ENCODE measurements around the gene TPD52L1. TPM values are rescaled to one million over a fixed set of nuclear protein-coding genes. Genes with fewer than 3 reads are reported as not detected.

TPD52L1 gene
- total and polyA plus RNA-seq, 2 of the 13 experiments (the other 11 are each of a cell fraction or from before 2014, with no cell fraction given), result 0.49 to 0.53 TPM

DNA sequence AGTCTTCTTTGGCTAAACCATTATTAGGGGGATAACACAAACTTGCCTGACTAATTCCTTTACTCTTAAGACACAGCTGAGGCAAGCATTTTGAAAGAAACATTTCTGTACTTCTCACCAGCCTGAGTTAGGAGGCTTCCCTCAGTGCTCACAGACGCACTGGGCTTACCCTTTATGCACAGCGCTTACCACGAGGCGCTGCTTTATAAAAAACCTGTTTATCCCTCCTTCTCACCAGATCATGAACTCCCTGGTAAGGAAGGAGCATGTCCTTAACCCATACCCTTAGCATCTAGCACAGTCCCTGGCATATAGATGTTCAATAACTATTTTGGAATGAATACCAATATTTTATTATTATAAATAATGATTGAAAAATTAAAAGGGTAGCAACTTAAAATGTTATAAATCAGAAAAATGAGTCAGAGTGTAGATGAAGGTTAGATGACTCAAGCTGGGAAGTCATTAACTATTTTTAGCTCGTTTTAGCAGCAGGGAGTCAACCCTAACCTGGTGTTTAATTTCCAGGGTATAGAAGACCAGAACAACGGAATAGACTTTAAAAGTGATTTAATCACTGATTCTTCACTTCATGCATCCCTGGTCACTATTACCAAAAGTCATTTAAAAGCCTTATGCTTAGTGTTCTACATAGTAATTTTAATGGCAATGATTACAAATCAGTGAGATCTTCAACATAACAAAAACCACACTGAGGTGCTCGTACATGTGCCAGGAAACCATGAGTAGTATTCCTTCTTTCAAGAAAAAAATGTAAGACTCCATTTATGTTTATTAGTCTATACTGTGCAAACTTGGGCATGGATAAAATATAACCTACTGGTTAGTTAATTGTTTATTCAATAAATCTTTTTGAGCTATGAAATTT lies 4.1 kb upstream of the TPD52L1 start:
- BruUV-seq (replicated peaks), result no TSS peak
- Histone ChIP-seq H3K36me3 (replicated peaks in 1 of 2; ENCODE audit: control insufficient read depth in 1 of 2, insufficient read depth in 2 of 2, low read length in 2 of 2) (no peaks in the 10 kb centered on the region), H2AFZ (ENCODE audit: low read length) (no peak overlapping the region), H3K9me3 (ENCODE audit: low read length) (no peaks in the 10 kb centered on the region), H3K4me2 (ENCODE audit: low read depth, low read length) (no peak overlapping the region), H3K4me3 (replicated peaks in 1 of 3; ENCODE audit: insufficient read depth in 1 of 3, low read depth in 2 of 3, low read length in 3 of 3) (no peak overlapping the region), H3K27ac (ENCODE audit: extremely low read length, insufficient read depth, low read length) (no peak overlapping the region), H3K4me1 (ENCODE audit: insufficient read depth, low read length) (peaks cover 9% of the 10 kb centered on the region), H3K27me3 (ENCODE audit: control insufficient read depth in 1 of 2, insufficient read depth in 2 of 2, low read length in 2 of 2) (peaks cover 3 to 32% of the 10 kb centered on the region in 2 experiments; a peak in 3 of 5 replicates), H3K9ac (ENCODE audit: insufficient read depth, low read depth, low read length) (no peak overlapping the region), H3K79me2 (ENCODE audit: insufficient read depth, low read length) (no peaks in the 10 kb centered on the region), H4K20me1 (ENCODE audit: insufficient read depth, low read length) (no peaks in the 10 kb centered on the region)
- in situ Hi-C loops (cut with HindIII; ENCODE audit: extremely low pct_ligation_motif_present, low pct_unique_long_range_greater_than_20kb), result no loop called here
- DNase-seq (ENCODE audit: low spot score), result no peak
- no peak for TF ChIP-seq POLR2AphosphoS5 (IDR thresholded peaks at IDR 0.05; ENCODE audit: low read depth, low read length)
- no peak for TF ChIP-seq HNF4A (CRISPR knock-in tag; IDR thresholded peaks at IDR 0.05)
- no peak for TF ChIP-seq GPBP1L1 (CRISPR knock-in tag; IDR thresholded peaks at IDR 0.05)
- ChIA-PET POLR2A (no interaction called here), CTCF (ENCODE audit: low intra/inter-chr PET ratio, low total read pairs) (no interaction called here)
- WGBS (ENCODE audit: low lambda C conversion rate), result 3% methylated on average over 7 of the region's 7 CpGs
- no peak for FAIRE-seq
- intact Hi-C loops (cut with micrococcal nuclease; ENCODE audit: unreplicated experiment), result loop anchor here (5.0 kb wide), 1 partner anchor 187 kb away; the partner anchor contains the start of gene RNF217
- no peak for ATAC-seq

DNA sequence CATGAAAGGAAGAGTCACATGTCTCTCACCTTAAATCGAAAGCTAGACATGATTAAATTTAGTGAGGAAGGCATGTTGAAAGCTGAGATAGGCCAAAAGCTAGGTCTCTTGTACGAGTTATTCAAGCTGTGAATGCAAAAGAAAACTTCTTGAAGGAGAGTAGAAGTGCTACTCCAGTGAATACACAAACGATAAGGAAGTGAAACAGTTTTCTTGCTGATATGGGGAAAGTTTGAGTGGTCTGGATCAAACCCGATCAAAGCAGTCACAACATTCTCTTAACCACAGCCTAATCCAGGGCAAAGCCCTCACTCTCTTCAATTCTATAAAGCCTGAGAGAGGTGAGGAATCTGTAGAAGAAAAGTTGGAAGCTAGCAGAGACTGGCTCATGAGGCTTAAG lies 1.9 kb upstream of the TPD52L1 start:
- H3K4me1 ChIP-seq (ENCODE audit: insufficient read depth, low read length), result peaks cover 11% of the 10 kb centered on the region
- no peak overlapping the region for H3K27ac ChIP-seq (ENCODE audit: extremely low read length, insufficient read depth, low read length)
- no peak overlapping the region for H3K9ac ChIP-seq (ENCODE audit: insufficient read depth, low read depth, low read length)
- H3K79me2 ChIP-seq (ENCODE audit: insufficient read depth, low read length), result no peaks in the 10 kb centered on the region
- in situ Hi-C loops (cut with HindIII; ENCODE audit: extremely low pct_ligation_motif_present, low pct_unique_long_range_greater_than_20kb) (no loop called here), intact Hi-C loops (cut with micrococcal nuclease; ENCODE audit: unreplicated experiment) (loop anchor here (5.0 kb wide), 1 partner anchor 189 kb away; the partner anchor contains the start of gene RNF217)
- no peak for FAIRE-seq
- H3K9me3 ChIP-seq (ENCODE audit: low read length), result no peaks in the 10 kb centered on the region
- no TSS peak for BruUV-seq (replicated peaks)
- no peaks in the 10 kb centered on the region for H3K36me3 ChIP-seq (replicated peaks in 1 of 2; ENCODE audit: control insufficient read depth in 1 of 2, insufficient read depth in 2 of 2, low read length in 2 of 2)
- peaks cover 3 to 31% of the 10 kb centered on the region in 2 experiments; a peak in 3 of 5 replicates for H3K27me3 ChIP-seq (ENCODE audit: control insufficient read depth in 1 of 2, insufficient read depth in 2 of 2, low read length in 2 of 2)
- no peak overlapping the region for H3K4me3 ChIP-seq (replicated peaks in 1 of 3; ENCODE audit: insufficient read depth in 1 of 3, low read depth in 2 of 3, low read length in 3 of 3)
- H2AFZ ChIP-seq (ENCODE audit: low read length), result no peak overlapping the region
- ATAC-seq, result no peak
- no peak for DNase-seq (ENCODE audit: low spot score)
- no peaks in the 10 kb centered on the region for H4K20me1 ChIP-seq (ENCODE audit: insufficient read depth, low read length)
- 14% methylated on average over 4 of the region's 4 CpGs for WGBS (ENCODE audit: low lambda C conversion rate)
- ChIA-PET POLR2A (no interaction called here), CTCF (ENCODE audit: low intra/inter-chr PET ratio, low total read pairs) (no interaction called here)
- no peak overlapping the region for H3K4me2 ChIP-seq (ENCODE audit: low read depth, low read length)
- TF ChIP-seq ZNF674 (CRISPR knock-in tag; IDR thresholded peaks at IDR 0.05; ENCODE audit: low read depth), result no peak
- TF ChIP-seq HMG20A (CRISPR knock-in tag; IDR thresholded peaks at IDR 0.05; ENCODE audit: borderline replicate concordance), result no peak
- no peak for TF ChIP-seq ZNF792 (CRISPR knock-in tag; IDR thresholded peaks at IDR 0.05)
- TF ChIP-seq, protein P1, sequence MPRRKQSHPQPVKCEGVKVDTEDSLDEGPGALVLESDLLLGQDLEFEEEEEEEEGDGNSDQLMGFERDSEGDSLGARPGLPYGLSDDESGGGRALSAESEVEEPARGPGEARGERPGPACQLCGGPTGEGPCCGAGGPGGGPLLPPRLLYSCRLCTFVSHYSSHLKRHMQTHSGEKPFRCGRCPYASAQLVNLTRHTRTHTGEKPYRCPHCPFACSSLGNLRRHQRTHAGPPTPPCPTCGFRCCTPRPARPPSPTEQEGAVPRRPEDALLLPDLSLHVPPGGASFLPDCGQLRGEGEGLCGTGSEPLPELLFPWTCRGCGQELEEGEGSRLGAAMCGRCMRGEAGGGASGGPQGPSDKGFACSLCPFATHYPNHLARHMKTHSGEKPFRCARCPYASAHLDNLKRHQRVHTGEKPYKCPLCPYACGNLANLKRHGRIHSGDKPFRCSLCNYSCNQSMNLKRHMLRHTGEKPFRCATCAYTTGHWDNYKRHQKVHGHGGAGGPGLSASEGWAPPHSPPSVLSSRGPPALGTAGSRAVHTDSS (CRISPR knock-in tag; conservative IDR thresholded peaks at IDR 0.05), result no peak
- no peak for TF ChIP-seq SP1 (IDR thresholded peaks at IDR 0.05)
- no peak for TF ChIP-seq SP1 (CRISPR knock-in tag; IDR thresholded peaks at IDR 0.05)
- no peak for TF ChIP-seq ZEB1 (IDR thresholded peaks at IDR 0.05; ENCODE audit: insufficient replicate concordance, low read depth)
- TF ChIP-seq ZNF687 (CRISPR knock-in tag; IDR thresholded peaks at IDR 0.05), result no peak
- TF ChIP-seq NCOA1 (CRISPR knock-in tag; IDR thresholded peaks at IDR 0.05), result no peak
